Stimulated activated CD4-positive, alpha-beta T cell treated with anti-CD3 and anti-CD28 coated beads, Interleukin-12 subunit alpha, Interleukin-12 subunit beta, amount 100 ng/mL, for 48 hours (primary cell): ENCODE data around the gene DPP6.

Experiments
- DNase-seq, 3 donors: peaks; one replicate each; pipeline ENCODE4 v3.0.0-alpha.2; 2020; ENCODE audit warnings: low read depth in 2 of 3, low spot score in 1 of 3

Gene DPP6

DNA sequence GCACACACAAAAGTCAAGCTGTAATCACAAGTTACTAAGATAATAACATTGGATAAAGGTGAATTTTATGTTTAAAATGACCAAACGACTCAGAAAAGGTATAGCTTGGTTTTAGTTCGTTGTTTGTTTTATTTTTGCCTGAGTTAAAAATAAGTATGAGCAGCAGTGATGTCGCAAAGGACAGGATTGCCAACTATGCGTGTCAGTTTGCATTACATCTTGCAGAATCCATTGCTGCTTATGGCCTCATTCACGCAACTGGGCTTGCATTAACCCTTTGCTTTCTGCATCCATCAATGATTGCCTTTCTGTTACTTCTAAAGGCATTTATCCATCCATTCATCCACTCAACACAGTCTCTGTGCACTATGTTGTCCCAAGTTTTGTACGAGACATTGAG, 389.6 kb downstream of the DPP6 start:
- DNase-seq = no peak

DNA sequence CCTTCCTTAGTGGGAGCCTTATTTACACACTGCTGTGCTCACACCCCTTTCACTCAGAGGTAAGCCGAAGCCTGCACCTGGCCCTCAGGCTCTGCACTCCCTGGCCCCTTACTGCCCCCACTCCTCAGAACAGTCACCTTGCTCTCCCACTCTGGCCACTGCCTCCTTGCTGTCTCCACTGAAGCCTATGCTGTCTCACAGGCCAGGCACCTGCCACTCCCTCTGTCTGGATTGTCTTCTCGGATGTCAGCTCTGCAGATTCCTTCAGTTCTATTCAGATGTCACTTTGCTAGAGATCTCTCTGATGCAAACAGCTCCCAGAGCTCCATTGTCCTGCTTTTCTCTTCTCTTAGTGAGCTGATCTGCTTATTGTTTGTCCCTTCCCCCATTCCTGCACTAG, 390.7 kb downstream of the DPP6 start:
- no peak for DNase-seq

DNA sequence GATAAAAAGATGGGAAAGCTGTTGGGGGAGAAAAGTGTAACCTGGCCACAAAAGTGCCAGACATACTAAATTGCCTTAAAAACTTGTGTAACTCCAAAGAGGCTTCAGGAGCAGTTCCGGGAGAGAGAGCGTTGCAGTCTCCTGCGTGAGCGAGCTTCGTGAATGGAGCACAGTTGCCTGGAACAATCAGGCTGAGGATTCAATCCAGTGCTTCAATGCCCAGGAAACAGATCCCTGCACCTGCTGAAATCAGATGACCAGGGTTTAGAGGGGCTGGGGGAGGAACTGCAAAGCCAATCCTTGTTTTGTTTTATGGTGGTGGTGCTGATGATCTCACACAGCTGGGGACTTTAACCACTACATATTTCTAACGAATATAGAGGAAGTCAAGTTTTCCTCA, 398.3 kb downstream of the DPP6 start:
- DNase-seq = no peak

DNA sequence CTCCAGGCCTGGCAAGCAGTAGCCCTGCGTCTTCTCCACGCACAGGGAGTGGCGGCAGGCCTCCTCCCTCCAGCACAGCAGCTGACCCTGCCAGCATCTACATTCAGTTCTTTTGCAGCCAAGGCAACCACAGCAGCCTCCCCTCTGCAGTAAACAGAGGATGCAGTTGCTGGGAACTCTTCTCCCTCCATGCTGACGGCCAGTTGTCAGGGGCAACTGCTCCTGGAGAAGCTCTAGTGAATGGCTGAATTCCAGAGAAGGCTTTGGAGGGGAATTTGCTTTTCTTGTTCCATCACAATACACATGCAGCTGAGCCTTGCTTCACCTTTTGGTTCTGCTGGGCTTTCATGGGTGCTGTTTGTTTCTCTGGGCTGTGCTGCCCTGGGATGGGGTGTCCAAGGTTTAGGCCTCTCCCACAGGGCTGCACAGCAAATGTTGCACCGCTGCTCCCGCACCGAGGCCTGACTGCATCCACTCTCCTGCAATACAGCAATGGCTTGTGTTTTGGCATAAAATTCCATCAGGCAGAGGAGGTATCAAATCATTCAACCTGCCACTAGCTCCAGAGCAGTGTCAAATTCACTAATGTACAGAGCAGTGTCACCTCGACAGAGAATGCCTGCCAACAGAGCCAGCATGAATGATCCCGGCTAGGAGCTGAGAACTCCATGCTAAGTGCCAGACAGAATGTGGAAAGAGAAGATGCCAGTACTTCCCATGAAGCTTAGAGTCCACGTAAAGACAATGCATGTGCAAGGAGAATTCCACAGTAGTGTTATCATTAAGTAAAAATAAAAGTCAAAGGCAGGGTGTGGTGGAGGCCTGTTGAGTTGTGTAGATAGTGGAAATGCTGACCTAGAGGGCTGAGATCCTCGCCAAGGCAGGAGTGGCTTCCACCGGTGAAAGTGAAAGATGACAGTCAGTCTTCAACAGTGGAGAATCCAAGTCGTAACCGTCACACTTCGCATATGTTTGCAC, 399.6 kb downstream of the DPP6 start:
- DNase-seq = no peak

DNA sequence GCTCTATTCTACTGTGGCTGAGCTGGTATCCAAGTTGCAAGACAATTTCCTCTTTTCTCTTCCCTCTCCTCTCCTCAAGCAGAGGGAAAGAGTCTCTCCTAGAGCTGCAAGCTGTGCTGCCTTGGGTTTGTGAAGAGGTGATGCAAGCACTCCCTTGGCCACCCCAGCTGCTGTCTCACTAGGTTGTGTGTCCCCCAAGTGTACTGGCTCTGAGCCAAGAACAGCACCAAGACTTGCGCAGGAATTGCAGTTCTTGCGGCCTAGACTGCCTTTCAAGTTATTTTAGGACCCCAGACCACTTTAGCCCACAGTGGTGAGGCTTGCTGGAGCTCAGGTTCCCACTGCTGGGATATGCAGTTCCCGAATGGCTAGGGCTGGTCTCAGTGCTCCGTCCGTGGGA, 411.6 kb downstream of the DPP6 start:
- no peak for DNase-seq

DNA sequence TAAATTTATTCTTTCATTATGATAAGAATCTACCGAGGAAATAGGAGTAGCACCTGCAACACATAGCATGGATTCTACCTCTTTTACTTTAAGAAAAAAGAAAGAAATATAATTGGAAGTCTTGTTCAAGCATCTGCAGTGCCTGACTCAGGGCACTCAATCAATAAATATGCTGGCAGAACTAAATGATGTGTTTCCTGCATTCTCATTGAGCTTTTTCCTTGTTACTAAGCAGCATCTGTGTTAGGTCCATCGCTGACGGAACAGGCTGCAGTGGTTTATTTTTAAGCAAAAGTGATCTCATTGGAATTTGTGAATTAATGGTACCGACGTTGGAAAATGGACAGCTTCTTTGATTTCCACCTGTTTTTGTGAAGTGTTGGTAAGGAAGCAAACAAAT, 417.5 kb downstream of the DPP6 start:
- DNase-seq = no peak

DNA sequence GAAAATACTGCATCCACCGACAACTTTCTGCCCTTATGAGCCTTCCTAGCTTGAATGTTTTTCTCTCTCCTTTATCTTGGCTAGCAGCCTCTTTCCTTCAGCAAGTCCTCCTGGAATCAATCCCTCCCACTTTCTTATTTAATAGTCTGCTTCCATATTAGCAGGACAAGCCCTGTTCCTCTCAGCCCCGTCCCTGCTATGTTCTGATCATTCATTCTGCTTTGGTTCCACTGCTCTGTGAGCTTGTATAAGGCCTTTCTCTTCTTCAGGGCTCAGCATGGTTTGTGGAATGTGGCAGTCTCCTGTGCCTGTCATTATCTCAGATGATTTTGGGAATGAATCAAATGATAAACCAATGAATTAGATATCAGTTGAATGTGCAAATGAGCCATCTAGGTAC, 420.1 kb downstream of the DPP6 start:
- DNase-seq = no peak

DNA sequence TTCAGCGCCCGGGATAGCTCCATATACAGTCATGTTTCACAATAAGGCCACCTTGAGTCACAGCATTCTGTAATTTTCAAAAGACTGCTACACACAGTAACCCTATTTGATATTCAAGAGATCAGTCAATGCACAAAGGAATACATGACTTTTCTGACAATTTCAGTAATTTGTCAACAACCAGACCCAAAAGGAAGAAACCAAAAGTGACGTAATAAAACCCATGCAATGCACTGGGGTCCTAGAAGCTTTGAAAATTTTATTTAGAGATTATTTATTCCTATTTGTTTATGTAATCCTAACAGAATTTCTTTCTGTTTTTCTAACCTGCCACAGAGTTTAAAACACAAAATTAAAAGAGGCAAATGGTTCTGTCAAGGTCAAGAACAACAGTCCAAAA, 421.2 kb downstream of the DPP6 start:
- no peak for DNase-seq

DNA sequence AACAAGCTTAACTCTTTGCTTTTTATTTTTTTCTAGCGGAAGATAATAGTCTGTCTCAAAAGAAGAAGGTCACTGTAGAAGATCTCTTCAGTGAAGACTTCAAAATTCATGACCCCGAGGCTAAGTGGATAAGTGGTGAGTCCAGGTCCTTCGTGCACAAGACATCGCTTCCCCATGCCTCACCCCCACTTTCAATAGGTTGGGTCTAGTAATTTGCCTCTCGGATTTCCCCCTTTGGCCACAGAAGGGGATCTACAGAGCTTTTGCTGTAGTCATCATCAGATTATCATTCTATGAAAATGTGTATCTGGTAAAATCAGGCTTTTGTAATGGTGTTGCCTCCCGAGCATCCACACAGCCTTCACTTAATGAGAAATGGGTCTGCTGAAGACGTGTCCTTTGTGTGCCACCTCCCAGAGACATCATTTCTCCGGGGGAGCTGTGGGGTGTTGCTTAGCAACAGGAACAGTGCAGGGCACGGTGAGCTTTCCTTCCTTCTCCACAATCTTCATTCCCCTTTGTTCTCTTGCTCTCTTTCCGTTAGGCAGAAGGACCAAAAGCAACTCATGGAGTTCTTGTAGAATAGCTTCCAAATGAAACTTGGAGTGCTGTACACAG, 422.8 kb downstream of the DPP6 start:
- no peak for DNase-seq

DNA sequence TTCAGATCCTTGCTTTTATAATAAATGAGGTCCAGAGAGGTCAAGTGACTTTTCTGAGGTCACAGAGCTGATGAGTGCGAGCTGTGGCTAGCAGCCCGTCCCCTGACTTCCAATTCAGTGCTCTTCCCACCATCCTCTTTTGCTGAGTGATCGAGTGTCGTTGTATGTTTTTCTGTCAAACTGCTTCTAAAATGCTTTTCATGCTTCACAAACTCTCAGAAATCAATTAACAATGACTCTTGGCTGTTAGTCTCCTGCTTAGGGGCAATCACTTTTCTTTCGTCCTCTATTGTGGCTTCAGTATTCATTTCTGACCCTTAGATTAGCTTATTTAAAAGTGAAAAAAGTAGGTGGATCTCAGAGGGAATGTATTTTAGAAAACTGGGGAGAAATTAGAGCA, 423.7 kb downstream of the DPP6 start:
- no peak for DNase-seq

DNA sequence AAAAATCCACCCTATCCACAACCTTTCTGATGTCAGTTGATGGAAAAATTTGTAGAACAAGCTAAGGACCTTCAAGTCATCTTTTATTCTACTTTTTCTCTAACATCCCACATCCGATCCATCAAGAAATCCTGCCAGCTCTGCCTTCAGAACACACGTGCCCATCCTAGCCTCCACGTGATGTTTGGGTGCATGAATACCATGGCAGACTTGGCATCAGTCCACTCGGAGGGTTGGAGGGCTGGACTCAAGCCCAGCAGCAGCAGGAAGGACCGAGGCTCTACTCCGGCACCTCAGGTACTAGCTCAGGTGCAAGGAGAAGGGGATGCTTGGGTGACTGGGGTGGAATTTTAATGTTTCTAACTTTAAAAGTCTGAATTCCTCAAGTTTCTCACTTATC, 428.6 kb downstream of the DPP6 start:
- no peak for DNase-seq

DNA sequence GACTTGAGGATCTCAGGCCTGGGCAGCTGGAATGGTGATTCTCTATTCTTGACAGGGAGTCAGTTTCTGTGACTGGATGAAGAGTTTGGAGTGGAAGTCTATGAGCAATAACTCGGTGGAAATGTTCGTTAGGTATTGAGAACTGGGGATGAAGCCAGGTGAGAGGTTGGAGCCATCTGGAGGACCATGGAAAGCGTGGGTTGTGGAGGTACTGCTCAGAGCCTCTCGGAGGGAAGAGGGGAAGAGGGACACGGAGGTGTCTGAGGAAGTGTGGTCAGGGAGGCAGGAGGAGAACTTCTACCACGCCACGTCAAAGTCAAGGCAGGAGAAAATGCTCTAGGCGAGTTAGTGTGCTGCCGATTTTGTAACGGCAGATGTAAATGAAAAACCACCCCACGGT, 430.7 kb downstream of the DPP6 start:
- DNase-seq = no peak

DNA sequence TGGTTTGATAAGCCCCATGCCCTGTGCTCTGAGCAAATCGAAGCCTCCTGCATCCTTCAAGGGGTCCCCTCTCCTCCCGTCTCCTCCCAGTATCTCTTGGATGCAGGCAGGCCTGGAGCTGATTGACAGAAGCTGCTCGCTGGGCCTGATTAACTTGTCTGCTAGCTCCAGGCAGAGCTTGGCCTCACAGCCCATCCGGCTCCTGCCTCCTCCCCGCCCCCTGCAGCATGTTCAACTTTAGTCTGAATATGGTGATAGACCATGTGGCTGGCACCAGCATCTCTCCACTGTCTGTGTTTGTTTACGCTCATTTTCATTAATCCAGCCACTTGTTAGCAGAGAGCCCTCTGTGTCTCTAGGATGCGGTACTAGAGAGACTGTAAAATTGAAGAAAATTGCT, 432.2 kb downstream of the DPP6 start:
- DNase-seq = no peak

DNA sequence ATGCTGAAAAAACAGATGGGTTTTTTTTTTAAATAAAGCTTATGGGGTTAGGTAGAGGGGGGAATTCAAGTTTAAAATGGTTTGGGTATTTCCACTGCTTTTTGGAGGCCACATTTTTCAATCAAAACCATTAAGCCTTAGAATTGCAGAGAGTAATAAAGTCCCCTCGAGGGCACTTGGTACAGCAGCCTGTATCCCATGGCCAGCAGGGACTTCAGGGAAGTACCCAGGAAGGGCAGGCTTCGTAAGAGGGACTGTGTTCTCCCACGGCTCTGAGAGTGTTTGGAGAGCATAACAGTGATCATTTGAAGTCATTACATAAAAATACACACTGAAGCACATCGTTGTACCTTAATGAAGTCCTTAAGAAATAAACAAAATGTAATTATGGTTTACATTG, 432.7 kb downstream of the DPP6 start:
- no peak for DNase-seq

DNA sequence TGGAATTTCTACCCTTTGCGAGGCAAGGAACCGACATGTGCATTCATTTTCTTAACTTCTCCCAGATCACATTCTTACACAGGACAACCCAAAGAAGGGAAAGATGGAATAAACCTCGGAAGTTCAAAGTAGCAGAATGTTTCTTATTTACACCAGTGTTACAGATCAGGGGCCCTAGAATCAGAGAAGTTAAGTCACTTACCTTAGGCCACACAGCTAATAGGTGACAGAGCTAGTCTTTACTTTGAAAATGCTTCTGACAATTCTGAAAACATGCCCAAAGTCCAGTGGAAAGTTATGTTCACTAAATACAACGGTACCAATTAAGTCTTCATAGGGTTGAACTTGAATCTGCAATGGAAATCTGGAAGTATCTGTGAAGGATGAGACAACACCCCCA, 437.7 kb downstream of the DPP6 start:
- no peak for DNase-seq

DNA sequence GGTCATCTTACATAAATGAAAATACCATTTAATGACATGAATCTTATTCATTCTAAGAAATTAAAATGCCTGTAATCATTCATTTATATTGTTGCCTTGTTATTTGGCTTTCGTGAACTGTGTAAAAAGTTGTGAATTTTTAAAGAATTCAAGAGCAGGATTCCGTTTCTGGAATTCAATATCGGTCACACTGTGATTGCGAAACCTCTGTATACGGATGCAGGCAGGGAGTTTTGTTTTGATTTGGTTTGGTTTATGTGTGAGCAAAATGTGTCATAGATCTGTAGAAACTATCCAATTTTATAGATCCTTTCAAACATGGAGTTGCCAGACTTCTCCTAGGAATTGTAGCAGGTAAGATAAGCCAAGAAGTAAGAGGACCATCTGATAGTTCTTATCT, 441.4 kb downstream of the DPP6 start:
- DNase-seq = no peak

DNA sequence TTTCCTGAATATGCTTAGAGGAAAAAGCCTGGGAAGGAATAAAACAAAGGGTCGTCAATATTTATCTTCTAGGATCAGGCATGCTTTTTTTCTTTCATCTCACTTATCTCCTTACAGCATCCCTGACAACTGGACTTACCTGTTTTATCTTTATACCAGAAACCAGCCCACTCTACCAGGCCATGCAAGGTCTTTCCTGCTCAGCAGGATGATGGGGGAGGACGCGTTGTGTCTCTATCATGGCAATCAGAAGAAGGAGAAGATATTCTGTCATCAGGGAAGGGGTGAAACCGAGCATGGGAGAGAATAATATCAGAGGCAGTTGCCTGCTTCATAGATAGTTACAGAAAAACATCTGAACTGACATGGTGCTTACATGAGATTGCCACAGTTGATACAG, 445.6 kb downstream of the DPP6 start:
- no peak for DNase-seq

DNA sequence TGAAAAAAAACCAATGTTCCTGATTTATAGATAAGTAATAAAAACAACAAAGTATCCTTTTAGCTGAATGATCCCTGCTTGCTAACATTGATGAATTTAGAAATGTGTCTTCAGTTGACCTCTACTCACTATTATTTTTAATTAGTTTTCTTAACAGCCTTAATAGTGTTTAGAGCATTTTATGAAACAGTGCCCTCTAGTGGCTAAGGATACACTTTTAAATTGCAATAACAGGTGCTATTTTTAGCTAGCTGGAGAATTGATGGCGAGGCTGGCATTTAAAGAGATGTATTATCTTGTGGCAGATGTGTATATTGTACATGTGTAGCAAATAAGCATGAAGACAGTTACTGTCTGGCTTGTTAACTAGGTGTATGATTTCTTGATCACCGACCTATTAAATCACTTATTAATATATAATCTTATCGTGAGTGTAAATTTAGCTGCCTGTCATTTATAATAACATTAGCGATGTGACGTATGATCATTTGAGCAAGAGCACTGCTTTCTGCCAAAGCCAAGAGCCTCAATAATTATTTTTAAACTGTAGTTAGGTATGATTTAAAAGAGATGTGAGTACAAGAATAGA, 451.9 kb downstream of the DPP6 start:
- DNase-seq = peak in 1 of 3 donors; percentile 1

DNA sequence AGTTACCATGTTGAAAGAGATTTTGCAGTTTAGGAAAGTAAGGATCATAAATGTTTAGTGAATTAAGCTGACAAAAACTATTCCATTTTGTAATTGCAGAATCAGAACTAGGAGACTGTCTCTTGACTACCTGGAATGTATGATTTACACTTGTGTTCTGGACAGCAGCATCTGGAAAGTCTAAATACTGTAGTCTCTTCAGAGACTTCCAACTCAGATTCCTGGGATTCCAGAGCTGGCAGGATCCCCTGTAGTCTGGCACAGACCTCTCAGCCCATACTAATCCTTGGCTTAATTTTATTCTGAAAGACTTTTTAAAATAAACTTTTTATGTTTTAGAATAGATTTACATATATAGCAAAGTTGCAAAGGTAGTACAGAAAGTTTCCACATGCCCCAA, 452.7 kb downstream of the DPP6 start:
- no peak for DNase-seq

DNA sequence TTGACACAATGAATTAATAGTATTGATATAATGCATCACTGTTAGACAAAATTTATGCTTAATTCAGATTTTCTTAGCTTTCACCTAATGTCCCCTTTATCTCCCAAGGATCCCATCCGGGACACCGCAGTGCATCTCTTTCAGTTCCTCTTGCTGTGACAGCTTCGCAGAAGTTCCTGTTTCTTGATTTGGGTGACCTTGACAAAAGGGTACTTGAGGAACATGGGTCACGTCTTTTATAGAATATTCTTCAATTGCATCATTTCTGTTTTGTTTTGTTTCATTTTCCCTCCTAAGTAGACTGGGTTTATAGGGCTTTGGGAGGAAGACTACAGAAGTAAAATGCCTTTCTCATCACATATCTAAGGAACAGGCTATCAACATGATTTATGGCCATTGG, 453.2 kb downstream of the DPP6 start:
- DNase-seq = no peak

DNA sequence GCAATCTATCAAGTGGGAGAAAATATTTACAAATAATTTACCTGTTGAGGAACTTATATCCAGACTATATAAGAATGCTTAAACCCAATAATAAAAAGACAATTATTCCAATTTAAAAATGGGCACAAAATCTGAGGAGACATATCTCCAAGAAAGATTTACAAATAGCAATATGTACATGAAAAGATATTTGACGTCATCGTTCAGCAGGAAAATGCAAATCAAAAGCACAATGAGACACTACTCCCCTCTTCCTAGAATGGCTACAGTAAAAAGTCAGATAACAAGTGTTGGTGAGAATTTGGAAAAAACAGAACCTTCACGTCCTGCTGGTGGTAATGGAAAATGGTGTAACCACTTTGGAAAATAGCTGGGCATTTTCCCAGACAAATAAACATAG, 457.0 kb downstream of the DPP6 start:
- DNase-seq = no peak

DNA sequence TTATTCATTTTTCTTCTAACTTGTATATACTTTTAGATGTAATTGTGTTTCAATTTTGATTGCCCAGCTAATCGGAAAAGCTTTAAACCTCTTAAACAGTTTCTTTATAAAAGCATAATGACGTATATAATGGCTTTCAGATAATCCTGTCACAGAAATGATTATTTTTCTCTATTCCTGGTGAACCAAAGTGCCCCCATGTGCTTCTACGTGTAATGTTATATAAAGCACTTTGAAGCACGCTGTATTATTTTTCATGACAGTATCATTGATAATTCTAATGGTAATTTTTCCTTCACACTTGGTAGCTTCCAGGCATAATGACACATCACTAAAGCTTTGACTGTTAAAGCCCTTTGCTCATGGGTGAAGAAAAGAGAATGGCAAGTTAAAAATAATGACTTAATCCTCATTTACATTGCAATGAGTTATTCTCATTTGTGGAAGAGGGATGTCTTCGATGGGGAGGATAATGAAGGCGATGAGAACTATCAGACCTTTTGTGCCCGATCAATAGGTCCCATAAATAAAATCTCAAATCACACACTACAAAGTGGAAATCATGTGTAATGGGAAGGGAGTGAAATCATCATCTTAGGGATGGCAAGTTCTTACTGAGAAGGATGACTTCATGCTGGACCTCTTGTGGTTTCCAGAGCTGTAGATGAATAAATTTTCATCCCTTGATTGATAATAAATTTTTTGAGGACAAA, 460.1 kb downstream of the DPP6 start:
- DNase-seq = no peak
